ENCODE measurements around the gene ZG16.
"Not testable (repeated sequence)": the region's sequence is repeated elsewhere in the genome, so short reads cannot be mapped to it uniquely, and the experiment has no call there.

ZG16 gene

GRCh38 chr16:29777576-29778350 is at the start of gene ZG16:
ZG16 (plus strand) TSS chr16:29778256; CDS start chr16:29779267, 1,011 bp downstream.
- no peaks in the 10 kb centered on the region for H3K9me3 Mint-ChIP-seq
- H3K27ac Mint-ChIP-seq = no peak within 1 kb of the TSS
- no peak for ATAC-seq

DNA sequence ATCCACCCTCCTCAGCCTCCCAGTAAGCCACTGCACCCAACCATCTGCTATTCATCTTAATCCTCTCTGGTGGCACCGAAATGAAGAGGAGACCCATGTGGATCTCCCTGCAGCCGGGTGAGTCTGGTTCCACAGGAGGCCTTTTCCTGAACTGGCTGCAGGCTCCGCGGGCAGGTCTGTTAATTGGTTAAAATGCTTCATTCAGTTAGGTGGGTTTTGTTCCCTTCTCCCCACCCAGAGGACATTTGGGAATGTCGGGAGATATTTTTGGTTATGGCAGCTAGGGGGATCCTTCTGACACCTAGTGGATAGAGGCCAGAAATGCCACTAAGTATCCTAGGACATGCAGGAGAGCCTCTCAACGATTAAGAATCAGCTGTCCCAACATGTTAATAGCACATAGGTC is 48.9 kb upstream of the ZG16 start:
- H3K4me3 Mint-ChIP-seq = no peak overlapping the region

More at GRCh38 chr16:29777576-29778350, at the start of gene ZG16:
- H3K4me1 Mint-ChIP-seq = peaks cover 32% of the 10 kb centered on the region
- DNase-seq = no peak
- peaks cover 6% of the 10 kb centered on the region for H3K27me3 Mint-ChIP-seq
- no peak within 1 kb of the TSS for H3K4me3 Mint-ChIP-seq

DNA sequence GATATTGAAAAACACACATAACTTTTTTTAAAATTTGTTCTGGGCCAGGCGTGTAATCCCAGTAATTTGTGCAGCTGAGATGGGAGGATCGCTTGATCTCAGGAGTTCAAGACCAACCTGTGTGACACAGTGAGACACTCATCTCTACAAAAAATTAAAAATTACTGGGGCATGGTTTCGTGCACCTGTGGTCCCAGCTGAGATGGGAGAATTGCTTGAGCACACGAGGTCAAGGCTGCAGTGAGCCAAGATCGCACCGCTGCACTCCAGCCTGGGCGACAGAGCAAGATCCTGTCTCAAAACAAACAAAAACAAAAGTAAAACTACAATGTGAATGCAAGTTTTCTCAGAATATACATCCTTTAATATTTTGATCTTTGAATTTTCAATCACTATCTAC is 47.4 kb upstream of the ZG16 start:
- no peak for DNase-seq
- peaks cover 46% of the 10 kb centered on the region for H3K4me1 Mint-ChIP-seq
- peaks cover 8 to 21% of the 10 kb centered on the region in 2 donors for H3K9me3 Mint-ChIP-seq
- no peak overlapping the region for H3K4me3 Mint-ChIP-seq
- H3K27ac Mint-ChIP-seq = no peak overlapping the region
- H3K27me3 Mint-ChIP-seq = peaks cover 8% of the 10 kb centered on the region
- ATAC-seq = no peak

More for the DNA sequence above, 48.9 kb upstream of the ZG16 start:
- no peak for ATAC-seq
- H3K9me3 Mint-ChIP-seq = peaks cover 5 to 14% of the 10 kb centered on the region in 2 donors
- peaks cover 49% of the 10 kb centered on the region for H3K4me1 Mint-ChIP-seq
- DNase-seq = no peak
- no peak overlapping the region for H3K27ac Mint-ChIP-seq
- H3K27me3 Mint-ChIP-seq = peaks cover 8% of the 10 kb centered on the region

DNA sequence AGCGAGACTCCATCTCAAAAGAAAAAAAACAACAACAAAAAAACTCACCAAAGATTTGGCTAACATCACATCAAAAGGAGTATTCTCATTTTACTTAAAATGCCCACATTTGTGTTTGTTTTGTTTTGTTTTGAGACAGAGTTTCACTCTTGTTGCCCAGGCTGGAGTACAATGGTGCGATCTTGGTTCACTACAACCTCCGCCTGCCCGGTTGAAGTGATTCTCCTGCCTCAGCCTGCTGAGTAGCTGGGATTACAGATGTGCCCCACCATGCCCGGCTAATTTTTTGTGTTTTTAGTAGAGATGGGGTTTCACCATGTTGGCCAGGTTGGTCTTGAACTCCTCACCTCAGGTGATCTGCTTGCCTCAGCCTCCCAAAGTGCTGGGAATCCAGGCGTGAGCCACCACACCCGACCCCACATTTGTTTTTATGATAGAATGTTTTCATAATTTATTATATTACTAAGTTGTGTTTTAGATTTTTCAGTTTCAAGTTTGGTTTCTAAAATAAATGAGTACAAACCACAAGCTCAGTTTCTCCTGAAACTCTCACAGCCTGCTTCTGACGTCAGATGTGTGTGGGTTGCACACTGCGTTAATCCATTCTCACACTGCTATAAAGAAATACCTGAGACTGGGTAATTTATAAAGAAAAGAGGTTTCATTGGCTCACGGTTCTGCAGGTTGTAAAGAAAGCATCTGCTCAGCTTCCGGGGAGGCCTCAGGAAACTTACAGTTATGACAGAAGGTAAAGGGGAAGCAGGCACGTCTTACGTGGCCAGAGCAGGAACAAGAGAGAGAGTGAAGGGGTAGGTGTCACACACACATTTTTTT is 46.1 kb upstream of the ZG16 start:
- H3K4me3 Mint-ChIP-seq = peak overlapping the region; percentile 24 to 42
- H3K27ac Mint-ChIP-seq = peak overlapping the region; percentile 62 to 84
- ATAC-seq = peak; percentile 98
- peaks cover 54% of the 10 kb centered on the region for H3K4me1 Mint-ChIP-seq
- peaks cover 8 to 21% of the 10 kb centered on the region in 2 donors for H3K9me3 Mint-ChIP-seq
- H3K27me3 Mint-ChIP-seq = not testable (repeated sequence)
- DNase-seq = peak; percentile 62 to 80

- no peaks in the 10 kb centered on the region for H3K27me3 Mint-ChIP-seq
- H3K4me3 Mint-ChIP-seq = no peak overlapping the region
- DNase-seq (no peak), ATAC-seq (no peak)
- H3K9me3 Mint-ChIP-seq = peaks cover 9 to 21% of the 10 kb centered on the region in 2 donors
- no peak overlapping the region for H3K27ac Mint-ChIP-seq
- H3K4me1 Mint-ChIP-seq = peaks cover 75% of the 10 kb centered on the region
Observed at GRCh38 chr16:29734786-29735185, 43.3 kb upstream of the ZG16 start.

- peaks cover 83% of the 10 kb centered on the region for H3K4me1 Mint-ChIP-seq
- H3K4me3 Mint-ChIP-seq = no peak overlapping the region
- ATAC-seq (no peak), DNase-seq (no peak)
- no peak overlapping the region for H3K27ac Mint-ChIP-seq
- H3K27me3 Mint-ChIP-seq = no peaks in the 10 kb centered on the region
- peaks cover 12 to 21% of the 10 kb centered on the region in 2 donors for H3K9me3 Mint-ChIP-seq
Observed at GRCh38 chr16:29736112-29736511, 41.9 kb upstream of the ZG16 start.

- Mint-ChIP-seq H3K9me3 (peaks cover 12 to 21% of the 10 kb centered on the region in 2 donors), H3K27ac (no peak overlapping the region), H3K4me3 (no peak overlapping the region), H3K4me1 (peaks cover 83% of the 10 kb centered on the region), H3K27me3 (no peaks in the 10 kb centered on the region)
- DNase-seq (no peak), ATAC-seq (no peak)
Observed at GRCh38 chr16:29736764-29737163, 41.3 kb upstream of the ZG16 start.

DNA sequence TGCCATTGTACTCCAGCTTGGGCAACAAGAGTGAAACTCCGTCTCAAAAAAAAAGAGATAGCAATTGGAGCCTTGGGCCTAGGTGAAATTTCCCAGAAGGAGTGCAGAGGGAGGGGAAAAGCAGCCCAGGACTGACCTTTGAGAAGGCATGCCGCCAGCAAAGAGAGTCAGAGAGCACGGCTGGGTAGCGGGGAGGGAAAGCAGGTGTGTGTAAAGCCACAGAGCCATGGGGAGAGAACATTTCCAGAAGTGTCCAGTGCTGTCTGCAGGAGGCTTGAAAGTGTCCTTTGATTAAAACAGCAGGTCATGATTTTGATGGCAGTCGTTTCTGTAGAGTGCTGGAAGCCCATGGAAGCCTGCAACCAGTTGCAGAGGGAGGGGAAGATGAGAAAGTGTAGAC is 40.3 kb upstream of the ZG16 start:
- no peak for DNase-seq
- Mint-ChIP-seq H3K4me1 (peaks cover 79% of the 10 kb centered on the region), H3K4me3 (peak overlapping the region; percentile 54 to 69), H3K27me3 (no peaks in the 10 kb centered on the region), H3K9me3 (peaks cover 8 to 14% of the 10 kb centered on the region in 2 donors), H3K27ac (no peak overlapping the region)
- no peak for ATAC-seq

- Mint-ChIP-seq H3K4me3 (peak overlapping the region; percentile 54 to 69), H3K27ac (peak overlapping the region in 1 of 2 donors; percentile 19), H3K27me3 (no peaks in the 10 kb centered on the region), H3K9me3 (peaks cover 6 to 8% of the 10 kb centered on the region in 2 donors), H3K4me1 (peaks cover 79% of the 10 kb centered on the region)
- ATAC-seq (peak; percentile 93), DNase-seq (peak; percentile 15 to 39)
Observed at GRCh38 chr16:29738514-29738913, 39.5 kb upstream of the ZG16 start.

- peaks cover 84% of the 10 kb centered on the region for H3K4me1 Mint-ChIP-seq
- not testable (repeated sequence) for H3K27ac Mint-ChIP-seq, DNase-seq, H3K27me3 Mint-ChIP-seq, H3K9me3 Mint-ChIP-seq, H3K4me3 Mint-ChIP-seq, ATAC-seq
Observed at GRCh38 chr16:29739927-29740629, 38.0 kb upstream of the ZG16 start.

DNA sequence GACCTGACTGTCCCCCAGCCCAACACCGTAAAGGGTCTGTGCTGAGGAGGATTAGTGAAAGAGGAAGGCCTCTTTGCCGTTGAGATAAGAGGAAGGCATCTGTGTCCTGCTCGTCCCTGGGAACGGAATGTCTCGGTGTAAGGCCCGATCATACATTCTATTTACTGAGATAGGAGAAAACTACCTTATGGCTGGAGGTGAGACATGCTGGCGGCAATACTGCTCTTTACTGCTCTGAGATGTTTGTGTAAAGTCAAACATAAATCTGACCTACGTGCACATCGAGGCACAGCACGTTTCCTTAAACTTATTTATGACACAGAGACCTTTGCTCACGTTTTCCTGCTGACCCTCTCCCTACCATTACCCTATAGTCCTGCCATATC is 37.4 kb upstream of the ZG16 start:
- not testable (repeated sequence) for H3K9me3 Mint-ChIP-seq, H3K4me3 Mint-ChIP-seq, H3K27me3 Mint-ChIP-seq, DNase-seq, ATAC-seq, H3K27ac Mint-ChIP-seq
- peaks cover 84% of the 10 kb centered on the region for H3K4me1 Mint-ChIP-seq

- peak overlapping the region; percentile 97 to 98 for H3K4me3 Mint-ChIP-seq
- DNase-seq (no peak), ATAC-seq (no peak)
- H3K9me3 Mint-ChIP-seq = peaks cover 0 to 4% of the 10 kb centered on the region in 2 donors
- peak overlapping the region in 1 of 2 donors; percentile 21 for H3K27ac Mint-ChIP-seq
- no peaks in the 10 kb centered on the region for H3K27me3 Mint-ChIP-seq
- H3K4me1 Mint-ChIP-seq = peaks cover 88% of the 10 kb centered on the region
Observed at GRCh38 chr16:29742683-29743275, 35.3 kb upstream of the ZG16 start.

GRCh38 chr16:29743475-29743826 is 34.6 kb upstream of the ZG16 start:
- DNase-seq = no peak
- Mint-ChIP-seq H3K27me3 (no peaks in the 10 kb centered on the region), H3K4me1 (peaks cover 85% of the 10 kb centered on the region), H3K4me3 (peak overlapping the region; percentile 97 to 98), H3K9me3 (peaks cover 0 to 4% of the 10 kb centered on the region in 2 donors), H3K27ac (peak overlapping the region in 1 of 2 donors; percentile 73)
- no peak for ATAC-seq

GRCh38 chr16:29743827-29744531 is 34.1 kb upstream of the ZG16 start:
- peak; percentile 41 for ATAC-seq
- Mint-ChIP-seq H3K9me3 (peaks cover 0 to 4% of the 10 kb centered on the region in 2 donors), H3K27me3 (no peaks in the 10 kb centered on the region), H3K27ac (peak overlapping the region in 1 of 2 donors; percentile 73), H3K4me1 (peaks cover 80% of the 10 kb centered on the region), H3K4me3 (peak overlapping the region; percentile 97 to 98)
- peak; percentile 39 to 65 for DNase-seq
